ENCODE results near the gene PDCL2. TPM values are rescaled to one million over a fixed set of nuclear protein-coding genes. Genes with fewer than 3 reads are reported as not detected.
"Not testable (repeated sequence)": the region's sequence is repeated elsewhere in the genome, so short reads cannot be mapped to it uniquely, and the experiment has no call there.

PDCL2 gene
- total RNA-seq, 1 donor from 2014 or later: not detected

DNA sequence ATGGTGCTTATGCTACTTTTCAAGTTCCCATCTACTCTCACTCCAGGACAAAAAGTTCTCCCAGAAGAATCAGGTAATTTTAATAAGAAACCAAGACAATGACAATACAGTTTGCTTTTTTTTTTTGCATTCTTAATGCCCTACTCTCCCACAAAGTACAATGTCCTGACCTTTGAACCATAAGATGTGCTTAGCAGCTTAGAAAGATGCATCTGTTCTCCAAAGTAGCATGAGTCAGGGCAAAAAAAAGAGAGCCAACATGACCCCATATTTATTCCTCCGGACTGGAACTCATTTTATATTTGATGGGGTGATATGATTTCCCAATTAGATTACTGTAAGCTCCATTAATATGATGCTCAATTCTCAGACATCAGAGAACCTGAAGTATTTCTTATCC lies 16.5 kb upstream of the PDCL2 start:
- no peak for TF ChIP-seq CTCF (IDR thresholded peaks at IDR 0.05; ENCODE audit: insufficient read depth, low read length, severe bottlenecking)
- FAIRE-seq (no peak), DNase-seq (ENCODE audit: low read depth) (peak; percentile 12)
- Histone ChIP-seq H3K4me3 (ENCODE audit: low read depth, low read length) (no peak overlapping the region), H3K36me3 (ENCODE audit: control insufficient read depth, insufficient read depth, low read length) (no peaks in the 10 kb centered on the region), H3K27me3 (ENCODE audit: control insufficient read depth, insufficient read depth, low read length) (no peaks in the 10 kb centered on the region)

GRCh38 chr4:55604996-55605395 lies 13.0 kb upstream of the PDCL2 start:
- DNase-seq (ENCODE audit: low read depth): no peak

GRCh38 chr4:55600640-55601039 lies 8.6 kb upstream of the PDCL2 start:
- no peak for DNase-seq (ENCODE audit: low read depth)
- Histone ChIP-seq H3K4me3 (ENCODE audit: low read depth, low read length) (no peak overlapping the region), H3K27me3 (ENCODE audit: control insufficient read depth, insufficient read depth, low read length) (no peaks in the 10 kb centered on the region), H3K36me3 (ENCODE audit: control insufficient read depth, insufficient read depth, low read length) (no peaks in the 10 kb centered on the region)
- no peak for TF ChIP-seq CTCF (IDR thresholded peaks at IDR 0.05; ENCODE audit: insufficient read depth, low read length, severe bottlenecking)
- FAIRE-seq: no peak

More at GRCh38 chr4:55604996-55605395, 13.0 kb upstream of the PDCL2 start:
- H3K4me3 ChIP-seq (ENCODE audit: low read depth, low read length): no peak overlapping the region
- FAIRE-seq: no peak
- H3K36me3 ChIP-seq (ENCODE audit: control insufficient read depth, insufficient read depth, low read length): no peaks in the 10 kb centered on the region
- TF ChIP-seq CTCF (IDR thresholded peaks at IDR 0.05; ENCODE audit: insufficient read depth, low read length, severe bottlenecking): no peak
- no peaks in the 10 kb centered on the region for H3K27me3 ChIP-seq (ENCODE audit: control insufficient read depth, insufficient read depth, low read length)

DNA sequence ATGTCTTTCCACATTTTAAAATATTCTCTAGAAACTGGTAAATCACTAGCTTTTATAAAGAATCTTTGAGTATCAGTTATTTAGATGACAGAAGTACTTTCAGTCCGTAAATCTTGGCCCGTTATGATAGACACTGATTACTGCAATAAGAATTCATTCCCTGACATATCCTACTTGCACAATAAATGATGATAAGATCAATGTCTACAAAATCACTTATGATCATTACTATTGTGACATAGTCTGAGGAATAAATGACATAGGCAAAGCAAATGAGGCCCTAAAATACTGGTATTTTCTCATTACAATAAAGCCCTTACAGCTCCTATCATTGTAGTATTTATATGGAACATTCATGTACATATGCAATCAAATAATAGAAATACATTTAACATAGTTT lies 6.6 kb upstream of the PDCL2 start:
- TF ChIP-seq CTCF (IDR thresholded peaks at IDR 0.05; ENCODE audit: insufficient read depth, low read length, severe bottlenecking): no peak
- Histone ChIP-seq H3K27me3 (ENCODE audit: control insufficient read depth, insufficient read depth, low read length) (no peaks in the 10 kb centered on the region), H3K4me3 (ENCODE audit: low read depth, low read length) (no peak overlapping the region), H3K36me3 (ENCODE audit: control insufficient read depth, insufficient read depth, low read length) (no peaks in the 10 kb centered on the region)
- DNase-seq (ENCODE audit: low read depth) (no peak), FAIRE-seq (no peak)

DNA sequence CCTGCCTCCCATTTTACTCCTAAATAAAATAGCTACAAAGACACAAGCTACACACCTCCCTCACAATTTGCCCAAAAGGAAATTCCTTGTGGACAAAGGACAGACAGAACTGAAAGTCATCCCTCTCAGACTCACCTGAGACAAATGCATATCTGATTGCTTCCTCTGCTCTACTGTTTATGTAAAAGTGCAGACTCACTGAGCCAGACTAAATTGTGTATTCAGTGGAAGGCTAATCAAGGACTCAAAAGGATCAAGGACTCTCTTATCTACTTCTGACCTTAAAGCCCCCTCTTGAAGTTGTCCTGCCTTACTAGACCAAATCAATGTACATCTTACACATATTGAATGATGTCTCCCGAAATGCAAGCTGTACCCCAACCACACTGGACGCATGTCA lies 3.9 kb downstream of the PDCL2 start:
- DNase-seq (ENCODE audit: low read depth) (no peak), FAIRE-seq (peak; percentile 92)
- H3K27me3 ChIP-seq (ENCODE audit: control insufficient read depth, insufficient read depth, low read length): no peaks in the 10 kb centered on the region
- TF ChIP-seq CTCF (IDR thresholded peaks at IDR 0.05; ENCODE audit: insufficient read depth, low read length, severe bottlenecking): no peak
- no peak overlapping the region for H3K4me3 ChIP-seq (ENCODE audit: low read depth, low read length)
- H3K36me3 ChIP-seq (ENCODE audit: control insufficient read depth, insufficient read depth, low read length): no peaks in the 10 kb centered on the region

GRCh38 chr4:55582773-55583172 lies 9.3 kb downstream of the PDCL2 start:
- H3K36me3 ChIP-seq (ENCODE audit: control insufficient read depth, insufficient read depth, low read length); FAIRE-seq; H3K4me3 ChIP-seq (ENCODE audit: low read depth, low read length); H3K27me3 ChIP-seq (ENCODE audit: control insufficient read depth, insufficient read depth, low read length); DNase-seq (ENCODE audit: low read depth): not testable (repeated sequence)
